Measurements from ENCODE around the gene KLF11. TPM values are rescaled to one million over a fixed set of nuclear protein-coding genes. Genes with fewer than 3 reads are reported as not detected.
A peak's percentile ranks its signal among the peaks of the same experiment; 100 is the strongest.
"Not testable (repeated sequence)": the region's sequence is repeated elsewhere in the genome, so short reads cannot be mapped to it uniquely, and the experiment has no call there.

KLF11 gene
- total RNA-seq, 1 experiment from 2014 or later = 6.9 TPM

GRCh38 chr2:10086950-10087349 lies 43.6 kb downstream of the KLF11 start:
- no TSS peak for BruUV-seq (replicated peaks)
- intact Hi-C loops (cut with micrococcal nuclease; ENCODE audit: unreplicated experiment) = no loop called here
- CTCF ChIA-PET = interaction anchor here (0.7 to 1.1 kb wide), 3 partner anchors 18 to 348 kb away, joined by 3 read pairs; no protein-coding TSS in a partner anchor
- DNase-seq = no peak
- TF ChIP-seq, protein P1, sequence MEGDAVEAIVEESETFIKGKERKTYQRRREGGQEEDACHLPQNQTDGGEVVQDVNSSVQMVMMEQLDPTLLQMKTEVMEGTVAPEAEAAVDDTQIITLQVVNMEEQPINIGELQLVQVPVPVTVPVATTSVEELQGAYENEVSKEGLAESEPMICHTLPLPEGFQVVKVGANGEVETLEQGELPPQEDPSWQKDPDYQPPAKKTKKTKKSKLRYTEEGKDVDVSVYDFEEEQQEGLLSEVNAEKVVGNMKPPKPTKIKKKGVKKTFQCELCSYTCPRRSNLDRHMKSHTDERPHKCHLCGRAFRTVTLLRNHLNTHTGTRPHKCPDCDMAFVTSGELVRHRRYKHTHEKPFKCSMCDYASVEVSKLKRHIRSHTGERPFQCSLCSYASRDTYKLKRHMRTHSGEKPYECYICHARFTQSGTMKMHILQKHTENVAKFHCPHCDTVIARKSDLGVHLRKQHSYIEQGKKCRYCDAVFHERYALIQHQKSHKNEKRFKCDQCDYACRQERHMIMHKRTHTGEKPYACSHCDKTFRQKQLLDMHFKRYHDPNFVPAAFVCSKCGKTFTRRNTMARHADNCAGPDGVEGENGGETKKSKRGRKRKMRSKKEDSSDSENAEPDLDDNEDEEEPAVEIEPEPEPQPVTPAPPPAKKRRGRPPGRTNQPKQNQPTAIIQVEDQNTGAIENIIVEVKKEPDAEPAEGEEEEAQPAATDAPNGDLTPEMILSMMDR (IDR thresholded peaks at IDR 0.05; ENCODE audit: unreplicated experiment) = no peak
- no peak overlapping the region for H3K4me3 Mint-ChIP-seq (ENCODE audit: low read depth, unreplicated experiment)
- no peaks in the 10 kb centered on the region for H3K9me3 Mint-ChIP-seq (ENCODE audit: low read depth, unreplicated experiment)
- H3K36me3 Mint-ChIP-seq (ENCODE audit: insufficient read depth, unreplicated experiment) = no peaks in the 10 kb centered on the region
- peaks cover 31% of the 10 kb centered on the region for H3K27me3 Mint-ChIP-seq (ENCODE audit: unreplicated experiment)
- H3K27ac Mint-ChIP-seq (ENCODE audit: unreplicated experiment) = peak overlapping the region; percentile 81
- H3K4me1 Mint-ChIP-seq (ENCODE audit: low read depth, unreplicated experiment) = peaks cover 68% of the 10 kb centered on the region

- CTCF ChIA-PET = interaction anchor here (0.7 to 1.5 kb wide), 4 partner anchors 10 to 347 kb away, joined by 3 to 6 read pairs (median 3); no protein-coding TSS in a partner anchor
- peaks cover 27% of the 10 kb centered on the region for H3K27me3 Mint-ChIP-seq (ENCODE audit: unreplicated experiment)
- H3K4me1 Mint-ChIP-seq (ENCODE audit: low read depth, unreplicated experiment) = peaks cover 68% of the 10 kb centered on the region
- intact Hi-C loops (cut with micrococcal nuclease; ENCODE audit: unreplicated experiment) = no loop called here
- no peaks in the 10 kb centered on the region for H3K36me3 Mint-ChIP-seq (ENCODE audit: insufficient read depth, unreplicated experiment)
- peak overlapping the region; percentile 81 for H3K27ac Mint-ChIP-seq (ENCODE audit: unreplicated experiment)
- TF ChIP-seq, protein P1 (IDR thresholded peaks at IDR 0.05; ENCODE audit: unreplicated experiment) = no peak
- H3K4me3 Mint-ChIP-seq (ENCODE audit: low read depth, unreplicated experiment) = no peak overlapping the region
- no TSS peak for BruUV-seq (replicated peaks)
- DNase-seq = no peak
- no peaks in the 10 kb centered on the region for H3K9me3 Mint-ChIP-seq (ENCODE audit: low read depth, unreplicated experiment)
Observed at GRCh38 chr2:10087360-10087759, 44.0 kb downstream of the KLF11 start.

DNA sequence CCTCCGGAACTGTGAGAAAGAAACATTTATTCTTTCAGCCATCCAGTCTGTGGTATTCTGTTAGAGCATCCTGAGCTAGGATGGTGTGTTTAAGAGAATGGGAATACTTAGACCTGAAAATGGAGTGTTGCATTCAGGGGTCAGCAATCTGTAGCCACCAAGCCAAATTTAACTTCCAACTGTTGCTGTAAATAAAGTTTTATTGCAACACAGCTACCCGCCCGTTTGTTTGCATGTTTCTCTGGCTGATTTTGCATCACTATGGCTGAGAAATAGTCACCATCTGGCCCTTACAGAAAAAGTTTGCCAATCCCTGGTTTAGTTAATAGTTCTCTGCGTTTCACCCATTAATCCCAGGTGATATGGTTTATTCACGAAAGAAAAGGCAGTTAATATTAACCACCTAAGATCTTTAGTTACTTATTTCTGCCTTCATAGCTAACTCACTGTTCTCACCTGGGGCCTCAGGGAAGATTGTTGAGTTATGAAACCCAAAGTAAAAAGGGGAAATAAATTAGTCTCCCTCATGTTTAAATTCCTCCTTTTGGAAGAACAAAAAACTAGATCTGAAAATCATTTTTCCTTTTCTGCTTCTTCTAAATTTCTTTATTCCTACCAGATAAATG lies 46.3 kb downstream of the KLF11 start:
- no TSS peak for BruUV-seq (replicated peaks)
- TF ChIP-seq, protein P1 (IDR thresholded peaks at IDR 0.05; ENCODE audit: unreplicated experiment) = no peak
- Mint-ChIP-seq H3K36me3 (ENCODE audit: insufficient read depth, unreplicated experiment) (no peaks in the 10 kb centered on the region), H3K27ac (ENCODE audit: unreplicated experiment) (peak overlapping the region; percentile 74), H3K4me1 (ENCODE audit: low read depth, unreplicated experiment) (peaks cover 52% of the 10 kb centered on the region), H3K27me3 (ENCODE audit: unreplicated experiment) (peaks cover 3% of the 10 kb centered on the region), H3K4me3 (ENCODE audit: low read depth, unreplicated experiment) (peak overlapping the region; percentile 24), H3K9me3 (ENCODE audit: low read depth, unreplicated experiment) (no peaks in the 10 kb centered on the region)
- DNase-seq = no peak
- CTCF ChIA-PET = interaction anchor here (1.0 to 1.5 kb wide), 2 partner anchors 10 to 17 kb away, joined by 3 to 9 read pairs; no protein-coding TSS in a partner anchor
- intact Hi-C loops (cut with micrococcal nuclease; ENCODE audit: unreplicated experiment) = no loop called here

GRCh38 chr2:10091182-10091888 lies 48.0 kb downstream of the KLF11 start:
- intact Hi-C loops (cut with micrococcal nuclease; ENCODE audit: unreplicated experiment) = no loop called here
- CTCF ChIA-PET = interaction anchor here (1.1 kb wide), 1 partner anchor 19 kb away, joined by 3 read pairs; no protein-coding TSS in a partner anchor
- Mint-ChIP-seq H3K27me3 (ENCODE audit: unreplicated experiment) (no peaks in the 10 kb centered on the region), H3K9me3 (ENCODE audit: low read depth, unreplicated experiment) (no peaks in the 10 kb centered on the region), H3K36me3 (ENCODE audit: insufficient read depth, unreplicated experiment) (no peaks in the 10 kb centered on the region), H3K27ac (ENCODE audit: unreplicated experiment) (no peak overlapping the region), H3K4me1 (ENCODE audit: low read depth, unreplicated experiment) (peaks cover 36% of the 10 kb centered on the region), H3K4me3 (ENCODE audit: low read depth, unreplicated experiment) (peak overlapping the region; percentile 25)
- TF ChIP-seq, protein P1 (IDR thresholded peaks at IDR 0.05; ENCODE audit: unreplicated experiment) = no peak
- no TSS peak for BruUV-seq (replicated peaks)
- DNase-seq = no peak

DNA sequence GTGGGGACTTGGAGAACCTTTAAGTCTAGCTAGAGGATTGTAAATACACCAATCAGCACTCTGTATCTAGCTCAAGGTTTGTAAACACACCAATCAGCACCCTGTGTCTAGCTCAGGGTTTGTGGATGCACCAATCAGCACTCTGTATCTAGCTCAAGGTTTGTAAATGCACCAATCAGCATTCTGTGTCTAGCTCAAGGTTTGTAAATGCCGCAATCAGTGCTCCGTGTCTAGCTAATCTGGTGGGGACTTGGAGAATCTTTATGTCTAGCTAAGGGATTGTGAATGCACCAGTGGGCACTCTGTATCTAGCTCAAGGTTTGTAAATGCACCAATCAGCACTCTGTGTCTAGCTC lies 48.5 kb downstream of the KLF11 start:
- H3K36me3 Mint-ChIP-seq (ENCODE audit: insufficient read depth, unreplicated experiment); DNase-seq; intact Hi-C loops (cut with micrococcal nuclease; ENCODE audit: unreplicated experiment); H3K27ac Mint-ChIP-seq (ENCODE audit: unreplicated experiment); H3K27me3 Mint-ChIP-seq (ENCODE audit: unreplicated experiment); BruUV-seq (replicated peaks); H3K9me3 Mint-ChIP-seq (ENCODE audit: low read depth, unreplicated experiment); H3K4me3 Mint-ChIP-seq (ENCODE audit: low read depth, unreplicated experiment): not testable (repeated sequence)
- CTCF ChIA-PET = interaction anchor here (1.1 kb wide), 1 partner anchor 19 kb away, joined by 3 read pairs; no protein-coding TSS in a partner anchor
- H3K4me1 Mint-ChIP-seq (ENCODE audit: low read depth, unreplicated experiment) = peaks cover 31% of the 10 kb centered on the region

All from Calu3 (cell line).